Measurements from ENCODE around the gene GARNL3. TPM values are rescaled to one million over a fixed set of nuclear protein-coding genes. Genes with fewer than 3 reads are reported as not detected.

The GARNL3 gene
- total and polyA plus RNA-seq, 2 donors (not counting 1 experiment from before 2014, with no cell fraction given) = 1.5 to 12.6 TPM

GRCh38 chr9:127245637-127246164, 18.9 kb upstream of the GARNL3 start:
- Histone ChIP-seq H3K79me2 (ENCODE audit: control insufficient read depth, insufficient read depth, low read length) (no peaks in the 10 kb centered on the region), H2AFZ (ENCODE audit: insufficient read depth, low read depth, low read length, poor library complexity, severe bottlenecking) (peak overlapping the region; percentile 96), H4K20me1 (ENCODE audit: control insufficient read depth, insufficient read depth, low read length, poor library complexity, severe bottlenecking) (no peaks in the 10 kb centered on the region), H3K9ac (ENCODE audit: low read length) (peak overlapping the region; percentile 77), H3K27ac (ENCODE audit: low read length in 2 of 2) (no peak overlapping the region), H3K4me2 (replicated peaks; ENCODE audit: low read depth, low read length, poor library complexity, severe bottlenecking) (peak overlapping the region; percentile 86), H3K4me3 (ENCODE audit: control extremely low read depth in 1 of 5, extremely low read depth in 1 of 5, insufficient read depth in 1 of 5, low read depth in 2 of 5, low read length in 4 of 5) (peak overlapping the region; percentile 50 to 77 (median 66)), H3K4me1 (ENCODE audit: control insufficient read depth in 2 of 2, insufficient read depth in 2 of 2, low read length in 2 of 2) (peaks cover 5 to 11% of the 10 kb centered on the region in 2 donors), H3K36me3 (replicated peaks in 1 of 2; ENCODE audit: control extremely low read depth in 1 of 2, control insufficient read depth in 1 of 2, extremely low read depth in 1 of 2, insufficient read depth in 2 of 2, low read length in 1 of 2) (no peaks in the 10 kb centered on the region), H3K27me3 (replicated peaks in 1 of 4; ENCODE audit: control extremely low read depth in 1 of 4, control insufficient read depth in 3 of 4, insufficient read depth in 4 of 4, low read length in 3 of 4) (peaks cover 0 to 3% (median 0%) of the 10 kb centered on the region in 4 experiments), H3K9me3 (ENCODE audit: control extremely low read depth in 1 of 3, control insufficient read depth in 2 of 3, insufficient read depth in 1 of 3, low read length in 2 of 3) (no peaks in the 10 kb centered on the region)
- ChIA-PET POLR2A (interaction anchor here (0.9 kb wide), 1 partner anchor 19 kb away, joined by 3 read pairs; no protein-coding TSS in a partner anchor), CTCF (interaction anchor here (1.2 to 2.3 kb wide), 2 partner anchors 21 to 151 kb away, joined by 6 to 21 read pairs; partner anchors contain the start of gene SLC2A8)
- Mint-ChIP-seq H3K4me1 (peaks cover 11% of the 10 kb centered on the region), H3K4me3 (peak overlapping the region; percentile 94), H3K9me3 (ENCODE audit: insufficient read depth) (no peaks in the 10 kb centered on the region), H3K27me3 (no peaks in the 10 kb centered on the region), H3K27ac (no peak overlapping the region)
- WGBS (ENCODE audit: insufficient coverage) = 71% methylated on average over 3 of the region's 8 CpGs
- DNase-seq (no peak), ATAC-seq (ENCODE audit: low read depth) (no peak)
- intact Hi-C loops (cut with micrococcal nuclease) = loop anchor here (1.0 kb wide), 8 partner anchors 20 to 331 kb away; partner anchors contain the start of genes LRSAM1, RALGPS1, RPL12 and ZNF79
- no peak for TF ChIP-seq CTCF (IDR thresholded peaks at IDR 0.05)
- TF ChIP-seq EZH2 (IDR thresholded peaks at IDR 0.05; ENCODE audit: borderline replicate concordance, insufficient read depth, low read depth, low read length, poor library complexity, severe bottlenecking) = no peak

- Histone ChIP-seq H4K20me1 (ENCODE audit: control insufficient read depth, insufficient read depth, low read length, poor library complexity, severe bottlenecking) (no peaks in the 10 kb centered on the region), H2AFZ (ENCODE audit: insufficient read depth, low read depth, low read length, poor library complexity, severe bottlenecking) (no peak overlapping the region), H3K4me3 (ENCODE audit: control extremely low read depth in 1 of 5, extremely low read depth in 1 of 5, insufficient read depth in 1 of 5, low read depth in 2 of 5, low read length in 4 of 5) (no peak overlapping the region), H3K27ac (ENCODE audit: low read length in 2 of 2) (no peak overlapping the region), H3K27me3 (replicated peaks in 1 of 4; ENCODE audit: control extremely low read depth in 1 of 4, control insufficient read depth in 3 of 4, insufficient read depth in 4 of 4, low read length in 3 of 4) (peaks cover 0 to 3% (median 0%) of the 10 kb centered on the region in 4 experiments), H3K36me3 (replicated peaks in 1 of 2; ENCODE audit: control extremely low read depth in 1 of 2, control insufficient read depth in 1 of 2, extremely low read depth in 1 of 2, insufficient read depth in 2 of 2, low read length in 1 of 2) (no peaks in the 10 kb centered on the region), H3K9ac (ENCODE audit: low read length) (no peak overlapping the region), H3K4me1 (ENCODE audit: control insufficient read depth in 2 of 2, insufficient read depth in 2 of 2, low read length in 2 of 2) (peaks cover 5 to 11% of the 10 kb centered on the region in 2 donors), H3K9me3 (ENCODE audit: control extremely low read depth in 1 of 3, control insufficient read depth in 2 of 3, insufficient read depth in 1 of 3, low read length in 2 of 3) (no peaks in the 10 kb centered on the region), H3K4me2 (replicated peaks; ENCODE audit: low read depth, low read length, poor library complexity, severe bottlenecking) (no peak overlapping the region), H3K79me2 (ENCODE audit: control insufficient read depth, insufficient read depth, low read length) (no peaks in the 10 kb centered on the region)
- POLR2A ChIA-PET = no interaction called here
- Mint-ChIP-seq H3K27ac (no peak overlapping the region), H3K4me3 (no peak overlapping the region), H3K4me1 (peaks cover 11% of the 10 kb centered on the region), H3K27me3 (no peaks in the 10 kb centered on the region), H3K9me3 (ENCODE audit: insufficient read depth) (no peaks in the 10 kb centered on the region)
- DNase-seq (no peak), ATAC-seq (ENCODE audit: low read depth) (no peak)
- CTCF ChIA-PET = interaction anchor here (0.7 kb wide), 1 partner anchor 11 kb away, joined by 3 read pairs; no protein-coding TSS in a partner anchor
- intact Hi-C loops (cut with micrococcal nuclease) = no loop called here
- WGBS (ENCODE audit: insufficient coverage) = 89% methylated on average over 3 of the region's 3 CpGs
- no peak for TF ChIP-seq CTCF (IDR thresholded peaks at IDR 0.05)
- no peak for TF ChIP-seq EZH2 (IDR thresholded peaks at IDR 0.05; ENCODE audit: borderline replicate concordance, insufficient read depth, low read depth, low read length, poor library complexity, severe bottlenecking)
These were observed 16.3 kb upstream of the GARNL3 start for GRCh38 chr9:127248241-127248640.
